Measurements from ENCODE around the gene FRG2B.
"Not testable (repeated sequence)": the region's sequence is repeated elsewhere in the genome, so short reads cannot be mapped to it uniquely, and the experiment has no call there.

The FRG2B gene

GRCh38 chr10:133626695-133627094 is at the start of gene FRG2B:
TSS of gene FRG2B (minus strand) at chr10:133626795. CDS start at chr10:133626742, 53 bp downstream.
- DNase-seq (ENCODE audit: low read depth): not testable (repeated sequence)

GRCh38 chr10:133667446-133667845 is 40.9 kb upstream of the FRG2B start:
- DNase-seq (ENCODE audit: low read depth): not testable (repeated sequence)

GRCh38 chr10:133663544-133664160 is 37.1 kb upstream of the FRG2B start:
- DNase-seq (ENCODE audit: low read depth): not testable (repeated sequence)

- DNase-seq (ENCODE audit: low read depth): not testable (repeated sequence)
These were observed 34.5 kb upstream of the FRG2B start for GRCh38 chr10:133661122-133661521.

- not testable (repeated sequence) for DNase-seq (ENCODE audit: low read depth)
These were observed 33.9 kb upstream of the FRG2B start for GRCh38 chr10:133660516-133660915.

GRCh38 chr10:133657276-133657675 is 30.7 kb upstream of the FRG2B start:
- not testable (repeated sequence) for DNase-seq (ENCODE audit: low read depth)

- DNase-seq (ENCODE audit: low read depth): not testable (repeated sequence)
These were observed 22.4 kb upstream of the FRG2B start for GRCh38 chr10:133648872-133649455.

GRCh38 chr10:133647075-133647748 is 20.6 kb upstream of the FRG2B start:
- DNase-seq (ENCODE audit: low read depth): not testable (repeated sequence)

- not testable (repeated sequence) for DNase-seq (ENCODE audit: low read depth)
These were observed 11.2 kb upstream of the FRG2B start for GRCh38 chr10:133637846-133638235.

- DNase-seq (ENCODE audit: low read depth): not testable (repeated sequence)
These were observed 10.7 kb upstream of the FRG2B start for GRCh38 chr10:133637202-133637845.

GRCh38 chr10:133630723-133631249 is 4.2 kb upstream of the FRG2B start:
- not testable (repeated sequence) for DNase-seq (ENCODE audit: low read depth)

- not testable (repeated sequence) for DNase-seq (ENCODE audit: low read depth)
These were observed 4.1 kb downstream of the FRG2B start for GRCh38 chr10:133622544-133622943.

GRCh38 chr10:133618851-133619250 is 7.7 kb downstream of the FRG2B start:
- DNase-seq (ENCODE audit: low read depth): no peak

- no peak for DNase-seq (ENCODE audit: low read depth)
These were observed 9.4 kb downstream of the FRG2B start for GRCh38 chr10:133617196-133617595.

GRCh38 chr10:133616371-133617130 is 10.0 kb downstream of the FRG2B start:
- no peak for DNase-seq (ENCODE audit: low read depth)

- DNase-seq (ENCODE audit: low read depth): no peak
These were observed 11.6 kb downstream of the FRG2B start for GRCh38 chr10:133614830-133615580.

- DNase-seq (ENCODE audit: low read depth): no peak
These were observed 12.9 kb downstream of the FRG2B start for GRCh38 chr10:133613699-133614098.

- DNase-seq (ENCODE audit: low read depth): no peak
These were observed 15.5 kb downstream of the FRG2B start for GRCh38 chr10:133611079-133611478.

- DNase-seq (ENCODE audit: low read depth): no peak
These were observed 17.7 kb downstream of the FRG2B start for GRCh38 chr10:133608855-133609254.

GRCh38 chr10:133603434-133603833 is 23.2 kb downstream of the FRG2B start:
- not testable (repeated sequence) for DNase-seq (ENCODE audit: low read depth)

- DNase-seq (ENCODE audit: low read depth): no peak
These were observed 25.9 kb downstream of the FRG2B start for GRCh38 chr10:133600657-133601056.

All from activated T-cell treated with anti-CD3 and anti-CD28 coated beads for 24 hours (primary cell).